ENCODE results near the gene RNF126. TPM values are rescaled to one million over a fixed set of nuclear protein-coding genes. Genes with fewer than 3 reads are reported as not detected.

The RNF126 gene
- total RNA-seq, 1 experiment from 2014 or later, result 61.2 TPM

DNA sequence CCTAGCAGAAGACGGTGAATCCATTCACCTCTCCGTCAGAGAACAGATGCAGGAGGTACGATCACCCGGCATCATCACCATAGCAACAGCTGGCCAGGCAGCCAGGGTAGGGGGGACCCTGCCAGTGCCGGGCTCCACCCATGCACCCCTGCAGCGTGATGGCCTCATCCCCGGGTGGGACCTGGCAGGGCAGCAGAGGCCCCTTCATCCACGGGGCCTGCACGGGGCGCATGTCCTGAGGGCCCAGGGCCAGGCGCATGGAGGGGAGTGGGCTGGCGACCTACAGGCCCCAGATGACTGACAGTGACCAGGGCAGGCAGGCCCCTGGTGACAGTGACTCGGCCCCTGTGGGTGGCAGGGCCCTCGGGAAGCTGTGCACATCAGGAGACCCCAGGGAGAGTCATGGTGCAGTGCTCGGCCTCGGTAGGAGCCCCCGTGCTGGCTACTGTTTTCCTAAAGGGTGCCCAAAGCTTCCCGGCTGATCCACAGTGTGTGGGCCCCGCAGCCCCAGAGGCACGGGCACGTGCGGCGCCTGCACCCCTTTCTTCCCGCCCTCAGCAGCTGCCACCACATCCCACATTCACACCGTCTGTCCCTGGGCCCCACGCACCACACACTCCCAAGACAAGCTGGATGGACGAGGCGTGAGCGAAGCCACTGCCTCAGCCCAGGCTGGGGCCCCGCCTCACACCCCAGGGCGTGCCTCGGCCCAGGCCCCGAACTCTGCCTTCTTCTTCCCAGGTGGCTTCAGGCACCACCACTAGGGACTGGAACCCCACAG lies 4.8 kb downstream of the RNF126 start:
- Histone ChIP-seq H3K4me1 (ENCODE audit: control insufficient read depth, insufficient read depth, low read length) (no peaks in the 10 kb centered on the region; the same call in 1 of the 2 replicates), H3K27ac (ENCODE audit: low read length) (no peak overlapping the region), H3K27me3 (ENCODE audit: control insufficient read depth, insufficient read depth, low read length) (no peaks in the 10 kb centered on the region), H3K36me3 (ENCODE audit: control insufficient read depth, insufficient read depth, low read length) (no peaks in the 10 kb centered on the region; the same call in 1 of the 2 replicates), H3K4me3 (ENCODE audit: low read depth in 2 of 2, low read length in 2 of 2) (no peak overlapping the region), H3K9me3 (ENCODE audit: control insufficient read depth, insufficient read depth, low read depth, low read length) (no peaks in the 10 kb centered on the region)
- ChIA-PET POLR2A (no interaction called here), CTCF (no interaction called here)
- in situ Hi-C loops (cut with HindIII; ENCODE audit: low pct_unique_long_range_greater_than_20kb, low sequenced_read_pairs), result no loop called here
- ATAC-seq (no peak), DNase-seq (ENCODE audit: low read depth, low spot score) (no peak)
- intact Hi-C loops (cut with micrococcal nuclease; ENCODE audit: unreplicated experiment), result no loop called here
- TF ChIP-seq SIN3A (IDR thresholded peaks at IDR 0.05; ENCODE audit: borderline replicate concordance, insufficient read depth, low read depth, low read length) (no peak), POLR2AphosphoS5 (IDR thresholded peaks at IDR 0.05; ENCODE audit: low read depth, low read length) (no peak)
- TF ChIP-seq, protein P1, sequence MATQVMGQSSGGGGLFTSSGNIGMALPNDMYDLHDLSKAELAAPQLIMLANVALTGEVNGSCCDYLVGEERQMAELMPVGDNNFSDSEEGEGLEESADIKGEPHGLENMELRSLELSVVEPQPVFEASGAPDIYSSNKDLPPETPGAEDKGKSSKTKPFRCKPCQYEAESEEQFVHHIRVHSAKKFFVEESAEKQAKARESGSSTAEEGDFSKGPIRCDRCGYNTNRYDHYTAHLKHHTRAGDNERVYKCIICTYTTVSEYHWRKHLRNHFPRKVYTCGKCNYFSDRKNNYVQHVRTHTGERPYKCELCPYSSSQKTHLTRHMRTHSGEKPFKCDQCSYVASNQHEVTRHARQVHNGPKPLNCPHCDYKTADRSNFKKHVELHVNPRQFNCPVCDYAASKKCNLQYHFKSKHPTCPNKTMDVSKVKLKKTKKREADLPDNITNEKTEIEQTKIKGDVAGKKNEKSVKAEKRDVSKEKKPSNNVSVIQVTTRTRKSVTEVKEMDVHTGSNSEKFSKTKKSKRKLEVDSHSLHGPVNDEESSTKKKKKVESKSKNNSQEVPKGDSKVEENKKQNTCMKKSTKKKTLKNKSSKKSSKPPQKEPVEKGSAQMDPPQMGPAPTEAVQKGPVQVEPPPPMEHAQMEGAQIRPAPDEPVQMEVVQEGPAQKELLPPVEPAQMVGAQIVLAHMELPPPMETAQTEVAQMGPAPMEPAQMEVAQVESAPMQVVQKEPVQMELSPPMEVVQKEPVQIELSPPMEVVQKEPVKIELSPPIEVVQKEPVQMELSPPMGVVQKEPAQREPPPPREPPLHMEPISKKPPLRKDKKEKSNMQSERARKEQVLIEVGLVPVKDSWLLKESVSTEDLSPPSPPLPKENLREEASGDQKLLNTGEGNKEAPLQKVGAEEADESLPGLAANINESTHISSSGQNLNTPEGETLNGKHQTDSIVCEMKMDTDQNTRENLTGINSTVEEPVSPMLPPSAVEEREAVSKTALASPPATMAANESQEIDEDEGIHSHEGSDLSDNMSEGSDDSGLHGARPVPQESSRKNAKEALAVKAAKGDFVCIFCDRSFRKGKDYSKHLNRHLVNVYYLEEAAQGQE (IDR thresholded peaks at IDR 0.05; ENCODE audit: insufficient read depth in 1 of 2, low read depth in 2 of 2, low read length in 1 of 2), result no peak
- BruUV-seq (replicated peaks), result no TSS peak

DNA sequence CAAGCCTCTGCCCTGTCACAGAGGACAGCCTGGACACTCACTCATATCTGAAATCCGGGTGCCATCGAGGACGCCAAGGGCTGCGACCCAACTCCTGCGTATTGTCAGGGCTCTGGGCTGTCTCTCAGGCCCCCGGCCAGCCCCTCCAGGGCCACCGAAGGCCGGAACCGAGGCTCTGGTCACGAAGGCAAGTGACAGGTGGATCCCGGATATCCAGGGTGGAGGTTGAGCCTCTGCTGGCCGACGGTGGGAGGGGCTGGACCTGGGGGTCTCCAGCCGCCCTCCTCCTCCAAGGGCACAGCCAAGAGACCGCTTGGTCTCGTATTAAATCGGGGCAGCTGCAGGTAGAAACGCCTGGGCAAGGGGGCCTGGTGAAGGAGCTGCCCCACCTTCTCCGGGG lies 5.4 kb downstream of the RNF126 start:
- H3K27me3 ChIP-seq (ENCODE audit: control insufficient read depth, insufficient read depth, low read length), result no peaks in the 10 kb centered on the region
- H3K4me3 ChIP-seq (ENCODE audit: low read depth in 2 of 2, low read length in 2 of 2), result no peak overlapping the region
- TF ChIP-seq, protein P1 (IDR thresholded peaks at IDR 0.05; ENCODE audit: insufficient read depth in 1 of 2, low read depth in 2 of 2, low read length in 1 of 2), result no peak
- TF ChIP-seq SIN3A (IDR thresholded peaks at IDR 0.05; ENCODE audit: borderline replicate concordance, insufficient read depth, low read depth, low read length) (no peak), POLR2AphosphoS5 (IDR thresholded peaks at IDR 0.05; ENCODE audit: low read depth, low read length) (no peak), TCF7L2 (IDR thresholded peaks at IDR 0.05; ENCODE audit: low read depth, low read length) (no peak)
- TF ChIP-seq, protein P2, sequence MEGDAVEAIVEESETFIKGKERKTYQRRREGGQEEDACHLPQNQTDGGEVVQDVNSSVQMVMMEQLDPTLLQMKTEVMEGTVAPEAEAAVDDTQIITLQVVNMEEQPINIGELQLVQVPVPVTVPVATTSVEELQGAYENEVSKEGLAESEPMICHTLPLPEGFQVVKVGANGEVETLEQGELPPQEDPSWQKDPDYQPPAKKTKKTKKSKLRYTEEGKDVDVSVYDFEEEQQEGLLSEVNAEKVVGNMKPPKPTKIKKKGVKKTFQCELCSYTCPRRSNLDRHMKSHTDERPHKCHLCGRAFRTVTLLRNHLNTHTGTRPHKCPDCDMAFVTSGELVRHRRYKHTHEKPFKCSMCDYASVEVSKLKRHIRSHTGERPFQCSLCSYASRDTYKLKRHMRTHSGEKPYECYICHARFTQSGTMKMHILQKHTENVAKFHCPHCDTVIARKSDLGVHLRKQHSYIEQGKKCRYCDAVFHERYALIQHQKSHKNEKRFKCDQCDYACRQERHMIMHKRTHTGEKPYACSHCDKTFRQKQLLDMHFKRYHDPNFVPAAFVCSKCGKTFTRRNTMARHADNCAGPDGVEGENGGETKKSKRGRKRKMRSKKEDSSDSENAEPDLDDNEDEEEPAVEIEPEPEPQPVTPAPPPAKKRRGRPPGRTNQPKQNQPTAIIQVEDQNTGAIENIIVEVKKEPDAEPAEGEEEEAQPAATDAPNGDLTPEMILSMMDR (IDR thresholded peaks at IDR 0.05), result no peak
- no peaks in the 10 kb centered on the region; the same call in 1 of the 2 replicates for H3K4me1 ChIP-seq (ENCODE audit: control insufficient read depth, insufficient read depth, low read length)
- CTCF ChIA-PET, result no interaction called here
- no peak overlapping the region for H3K27ac ChIP-seq (ENCODE audit: low read length)
- POLR2A ChIA-PET, result no interaction called here
- BruUV-seq (replicated peaks), result no TSS peak
- in situ Hi-C loops (cut with HindIII; ENCODE audit: low pct_unique_long_range_greater_than_20kb, low sequenced_read_pairs), result no loop called here
- no peaks in the 10 kb centered on the region; the same call in 1 of the 2 replicates for H3K36me3 ChIP-seq (ENCODE audit: control insufficient read depth, insufficient read depth, low read length)
- no peaks in the 10 kb centered on the region for H3K9me3 ChIP-seq (ENCODE audit: control insufficient read depth, insufficient read depth, low read depth, low read length)
- ATAC-seq (no peak), DNase-seq (ENCODE audit: low read depth, low spot score) (no peak)
- intact Hi-C loops (cut with micrococcal nuclease; ENCODE audit: unreplicated experiment), result no loop called here

Measured in Panc1 (cell line).